Ascending aorta (tissue), 2 donors: ENCODE measurements around the gene TMEM18. TPM values are rescaled to one million over a fixed set of nuclear protein-coding genes. Genes with fewer than 3 reads are reported as not detected.
A peak's percentile ranks its signal among the peaks of the same experiment; 100 is the strongest.

Experiments
- DNase-seq, 2 donors: peaks; one replicate each; pipeline ENCODE4 v3.0.0-alpha.2; 2019; ENCODE audit warnings: low spot score in 2 of 2
- H3K27ac ChIP-seq, 2 donors: fragments of 200-600 bp; sonication (generic); one replicate each; pipeline ENCODE4 v1.5.1; 2016 to 2017; ENCODE audit warnings: mild to moderate bottlenecking in 1 of 2
- H3K27me3 ChIP-seq: fragments of 200-600 bp; sonication (generic); one replicate; pipeline ENCODE4 v1.5.1; 2017
- H3K36me3 ChIP-seq, 2 donors: fragments of 200-600 bp; sonication (generic); one replicate each; pipeline ENCODE4 v1.5.1; 2016
- H3K4me1 ChIP-seq, 2 donors: fragments of 200-600 bp; sonication (generic); one replicate each; pipeline ENCODE4 v1.5.1; 2016 to 2017; ENCODE audit warnings: mild to moderate bottlenecking in 1 of 2
- H3K4me3 ChIP-seq, 2 donors: fragments of 200-600 bp; sonication (generic); one replicate each; pipeline ENCODE4 v1.5.1; 2016 to 2017; ENCODE audit warnings: mild to moderate bottlenecking in 1 of 2
- H3K9me3 ChIP-seq, 2 donors: fragments of 200-600 bp; sonication (generic); one replicate each; pipeline ENCODE4 v1.5.1; 2016
- intact Hi-C: fragments of 100-400 bp; cut with DNase I; formaldehyde crosslinking; loops from one replicate; pipeline ENCODE4 v1.15.1; 2023
- total RNA-seq: library from RNA; depleted of rRNA; stranded (reverse); fragments of >200 nt; gene quantifications from one replicate; pipeline ENCODE4 v1.1.0, GENCODE V29; 2016
- TF ChIP-seq, protein P1 (sequence below), 3 experiments: fragments of 200-600 bp in 2 of 3; fragments of 450-650 bp in 1 of 3; sonication (generic) in 2 of 3; IDR thresholded peaks; one replicate each; pipeline ENCODE4 v1.5.1; 2016 to 2019; ENCODE audit warnings: antibody characterized with exemption in 3 of 3, mild to moderate bottlenecking in 1 of 3, moderate library complexity in 1 of 3

TMEM18 gene
- total RNA-seq, 1 donor from 2014 or later: 6.4 TPM

DNA sequence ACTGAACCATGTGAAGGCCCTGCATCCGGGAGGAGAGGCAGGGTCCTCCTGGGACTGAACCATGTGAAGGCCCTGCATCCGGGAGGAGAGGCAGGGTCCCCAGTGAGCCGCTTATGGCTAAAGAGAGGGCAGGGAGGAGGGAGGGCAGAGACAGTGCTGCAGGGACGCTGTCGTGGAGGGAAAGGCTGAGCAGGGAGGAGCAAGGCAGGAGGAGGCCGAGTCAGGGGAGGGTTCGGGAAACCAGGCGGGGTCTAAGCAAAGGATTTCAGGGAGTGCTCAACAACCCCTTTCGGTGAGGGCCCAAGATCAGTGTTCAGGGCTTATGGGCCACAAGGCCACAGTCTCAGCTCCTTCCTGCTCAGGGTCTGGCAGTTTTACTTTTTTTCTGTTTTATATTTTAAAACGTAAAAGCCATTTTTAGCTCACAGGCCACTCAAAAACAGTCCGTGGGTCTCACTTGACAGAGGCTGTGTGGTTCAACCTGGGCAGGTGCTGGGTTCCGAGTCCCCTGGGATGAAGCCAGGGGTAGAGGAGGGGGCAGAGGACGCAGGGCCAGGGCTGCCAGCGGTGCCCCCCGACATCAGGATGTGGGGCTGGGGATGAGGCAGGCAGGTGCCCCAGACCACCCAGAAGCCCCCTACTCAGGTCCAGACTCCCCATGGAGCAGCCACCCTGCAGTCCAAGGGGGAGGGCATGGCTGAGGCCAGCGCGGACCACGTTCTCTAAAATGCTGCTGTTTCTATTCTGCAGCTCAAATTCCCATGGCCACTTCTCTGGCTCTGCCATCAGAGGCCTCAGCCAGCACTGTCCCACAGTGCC lies 5.2 kb downstream of the TMEM18 start:
- DNase-seq: no peak
- no peaks in the 10 kb centered on the region for H3K27me3 ChIP-seq
- no peaks in the 10 kb centered on the region for H3K4me1 ChIP-seq
- H3K9me3 ChIP-seq: no peaks in the 10 kb centered on the region
- intact Hi-C loops: no loop called here
- H3K4me3 ChIP-seq: no peak overlapping the region
- peaks cover 33 to 58% of the 10 kb centered on the region in 2 donors for H3K36me3 ChIP-seq
- H3K27ac ChIP-seq: no peak overlapping the region
- TF ChIP-seq, protein P1, sequence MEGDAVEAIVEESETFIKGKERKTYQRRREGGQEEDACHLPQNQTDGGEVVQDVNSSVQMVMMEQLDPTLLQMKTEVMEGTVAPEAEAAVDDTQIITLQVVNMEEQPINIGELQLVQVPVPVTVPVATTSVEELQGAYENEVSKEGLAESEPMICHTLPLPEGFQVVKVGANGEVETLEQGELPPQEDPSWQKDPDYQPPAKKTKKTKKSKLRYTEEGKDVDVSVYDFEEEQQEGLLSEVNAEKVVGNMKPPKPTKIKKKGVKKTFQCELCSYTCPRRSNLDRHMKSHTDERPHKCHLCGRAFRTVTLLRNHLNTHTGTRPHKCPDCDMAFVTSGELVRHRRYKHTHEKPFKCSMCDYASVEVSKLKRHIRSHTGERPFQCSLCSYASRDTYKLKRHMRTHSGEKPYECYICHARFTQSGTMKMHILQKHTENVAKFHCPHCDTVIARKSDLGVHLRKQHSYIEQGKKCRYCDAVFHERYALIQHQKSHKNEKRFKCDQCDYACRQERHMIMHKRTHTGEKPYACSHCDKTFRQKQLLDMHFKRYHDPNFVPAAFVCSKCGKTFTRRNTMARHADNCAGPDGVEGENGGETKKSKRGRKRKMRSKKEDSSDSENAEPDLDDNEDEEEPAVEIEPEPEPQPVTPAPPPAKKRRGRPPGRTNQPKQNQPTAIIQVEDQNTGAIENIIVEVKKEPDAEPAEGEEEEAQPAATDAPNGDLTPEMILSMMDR (IDR thresholded peaks at IDR 0.05): no peak

DNA sequence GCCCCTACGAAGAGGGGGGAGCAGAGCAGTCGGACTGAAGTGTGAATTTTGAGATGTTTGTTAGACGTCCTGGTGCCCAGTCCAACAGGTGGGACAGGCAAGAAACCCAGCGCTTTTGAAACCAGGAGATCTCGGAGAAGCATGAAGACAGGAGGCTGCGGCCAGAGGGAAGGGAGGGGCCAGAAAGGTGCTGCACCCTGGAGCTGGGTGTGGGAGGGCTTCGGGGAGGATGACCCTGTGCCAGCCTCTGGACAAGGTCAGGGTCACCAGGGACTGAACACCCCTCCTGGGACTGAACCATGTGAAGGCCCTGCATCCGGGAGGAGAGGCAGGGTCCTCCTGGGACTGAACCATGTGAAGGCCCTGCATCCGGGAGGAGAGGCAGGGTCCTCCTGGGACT lies 6.1 kb downstream of the TMEM18 start:
- Histone ChIP-seq H3K36me3 (peaks cover 40 to 68% of the 10 kb centered on the region in 2 donors), H3K27me3 (no peaks in the 10 kb centered on the region), H3K27ac (no peak overlapping the region), H3K4me3 (no peak overlapping the region), H3K9me3 (peaks cover 1 to 2% of the 10 kb centered on the region in 2 donors), H3K4me1 (no peaks in the 10 kb centered on the region)
- TF ChIP-seq, protein P1 (IDR thresholded peaks at IDR 0.05): no peak
- DNase-seq: no peak
- intact Hi-C loops: no loop called here

DNA sequence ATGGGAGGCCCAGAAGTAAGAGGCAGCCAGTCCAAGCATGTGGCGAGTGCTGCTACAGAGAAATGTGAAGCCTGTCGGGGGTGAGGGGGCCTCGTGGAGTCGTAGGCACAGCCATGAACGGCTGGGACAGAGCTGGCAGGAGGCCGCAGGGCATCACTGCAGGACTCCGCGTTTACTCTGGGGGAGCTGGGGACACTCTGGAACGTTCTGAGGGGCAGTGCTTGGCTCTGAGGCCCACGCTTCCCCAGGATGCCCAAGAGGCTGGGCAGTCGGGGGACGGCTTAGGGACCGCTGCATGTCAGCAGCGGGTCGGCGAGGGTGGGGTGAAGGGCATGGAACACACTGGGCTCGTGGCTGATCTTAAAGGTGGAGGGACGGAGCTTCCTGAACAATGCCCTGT lies 6.6 kb downstream of the TMEM18 start:
- Histone ChIP-seq H3K4me1 (no peaks in the 10 kb centered on the region), H3K36me3 (peaks cover 44 to 72% of the 10 kb centered on the region in 2 donors), H3K4me3 (no peak overlapping the region), H3K27me3 (no peaks in the 10 kb centered on the region), H3K9me3 (peaks cover 6% of the 10 kb centered on the region in 2 donors), H3K27ac (no peak overlapping the region)
- intact Hi-C loops: no loop called here
- no peak for DNase-seq
- TF ChIP-seq, protein P1 (IDR thresholded peaks at IDR 0.05): no peak

DNA sequence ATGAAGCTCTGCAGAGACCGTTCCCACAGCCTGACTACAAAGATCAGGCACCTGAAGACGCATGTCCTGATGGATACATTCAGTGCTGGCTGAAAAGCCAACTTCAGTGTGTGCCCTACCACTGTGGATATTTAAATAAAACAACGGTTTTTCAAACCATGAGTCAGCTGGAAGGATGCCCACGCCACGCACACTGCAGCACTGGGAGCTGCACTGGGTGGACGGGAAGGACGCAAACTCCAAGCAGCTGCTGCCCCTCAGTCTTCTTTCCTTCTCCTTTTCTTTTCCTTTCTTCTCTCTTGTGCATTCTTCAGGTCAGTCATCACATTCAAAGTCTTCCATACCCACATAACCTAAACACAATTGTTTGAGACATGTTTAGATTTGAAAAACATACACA lies 7.9 kb downstream of the TMEM18 start:
- intact Hi-C loops: no loop called here
- no peak overlapping the region for H3K27ac ChIP-seq
- no peaks in the 10 kb centered on the region for H3K4me1 ChIP-seq
- DNase-seq: peak in 1 of 2 donors; percentile 63
- peaks cover 10 to 12% of the 10 kb centered on the region in 2 donors for H3K9me3 ChIP-seq
- H3K4me3 ChIP-seq: no peak overlapping the region
- H3K27me3 ChIP-seq: no peaks in the 10 kb centered on the region
- H3K36me3 ChIP-seq: peaks cover 46 to 85% of the 10 kb centered on the region in 2 donors
- TF ChIP-seq, protein P1 (IDR thresholded peaks at IDR 0.05): no peak

DNA sequence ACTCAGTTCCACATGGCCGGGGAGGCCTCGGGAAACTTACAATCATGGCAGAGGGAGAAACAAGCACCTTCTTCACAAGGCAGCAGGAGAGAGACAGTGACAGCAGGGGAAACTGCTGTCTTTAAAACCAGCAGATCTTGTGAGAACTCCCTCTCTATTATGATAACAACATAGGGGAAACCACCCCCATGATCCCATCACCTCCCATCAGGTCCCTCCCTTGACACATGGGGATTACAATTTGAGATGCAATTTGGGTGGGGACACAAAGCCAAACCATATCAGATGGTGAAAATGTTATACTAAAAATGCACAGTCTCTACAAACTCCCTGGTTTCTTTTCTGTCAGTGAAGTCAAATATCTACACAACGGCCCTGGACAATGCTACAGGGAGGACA lies 9.2 kb downstream of the TMEM18 start:
- no peak for DNase-seq
- H3K36me3 ChIP-seq: peaks cover 48 to 94% of the 10 kb centered on the region in 2 donors
- peaks cover 10 to 12% of the 10 kb centered on the region in 2 donors for H3K9me3 ChIP-seq
- TF ChIP-seq, protein P1 (IDR thresholded peaks at IDR 0.05): no peak
- intact Hi-C loops: no loop called here
- H3K4me3 ChIP-seq: no peak overlapping the region
- no peaks in the 10 kb centered on the region for H3K4me1 ChIP-seq
- H3K27me3 ChIP-seq: no peaks in the 10 kb centered on the region
- H3K27ac ChIP-seq: no peak overlapping the region
